GM12878 (cell line): Measurements from ENCODE around the gene PTRH2. TPM values are rescaled to one million over a fixed set of nuclear protein-coding genes. Genes with fewer than 3 reads are reported as not detected.

ENCODE experiments used
- ATAC-seq: fragments of 200-7000 bp; cut with Tn5 transposase; 3 replicates; pipeline ENCODE4 v1.9.1; 2020; ENCODE audit warnings: mild to moderate bottlenecking, moderate library complexity
- BruUV-seq: library from RNA; stranded (reverse); fragments of 400-500 nt; replicated peaks from 2 replicates; lab custom pipeline; 2021; lab: Mats Ljungman, UMichigan
- CTCF ChIA-PET: fragments of 300-600 bp; sonication (Branson Sonifier 250); formaldehyde crosslinking; extraction: SDS; loops from one replicate; lab custom pipeline; 2021; ENCODE audit warnings: inconsistent platforms; lab: Yijun Ruan, JAX
- POLR2A ChIA-PET: fragments of 350-600 bp; formaldehyde crosslinking; extraction: SDS; loops from one replicate; lab custom pipeline; 2021; ENCODE audit warnings: inconsistent platforms; lab: Charles Lee
- RAD21 ChIA-PET: fragments of 300-600 bp; sonication (Branson Sonifier 250); formaldehyde crosslinking; loops from one replicate; lab custom pipeline; 2023; ENCODE audit warnings: antibody characterized with exemption; ENCODE audit not compliant: unreplicated experiment; lab: Charles Lee
- SMC1A ChIA-PET: fragments of 300-600 bp; sonication (Branson Sonifier 250); formaldehyde crosslinking; loops from one replicate; lab custom pipeline; 2023; ENCODE audit not compliant: unreplicated experiment, uncharacterized antibody; lab: Charles Lee
- DNase-seq: peaks from one replicate; pipeline ENCODE4 v3.0.0-alpha.2; 2011; ENCODE audit warnings: low read depth, low spot score
- FAIRE-seq: peaks from 3 replicates; lab custom pipeline; 2011; peaks lifted over from hg19 to GRCh38; lab: Jason Lieb, UNC
- H2AFZ ChIP-seq: 2 replicates; pipeline ENCODE4 v1.6.0; 2011; ENCODE audit warnings: low read depth, low read length, control low read depth; ENCODE audit not compliant: control insufficient read depth
- H3K27ac ChIP-seq: 2 replicates; pipeline ENCODE4 v1.5.1; 2011; ENCODE audit warnings: control low read depth; ENCODE audit not compliant: control insufficient read depth, insufficient read depth
- H3K27me3 ChIP-seq, 2 experiments: replicated peaks in 1 of 2; 2 replicates each; pipeline versions ENCODE4 v1.6.0 to v1.6.1; 2011; ENCODE audit warnings: low read length in 1 of 2; ENCODE audit not compliant: control insufficient read depth in 2 of 2, insufficient read depth in 2 of 2
- H3K36me3 ChIP-seq, 2 experiments: 2 replicates each; pipeline ENCODE4 v1.5.1; 2011; ENCODE audit warnings: low read length in 1 of 2; ENCODE audit not compliant: control insufficient read depth in 2 of 2, insufficient read depth in 2 of 2
- H3K4me1 ChIP-seq: 2 replicates; pipeline ENCODE4 v1.6.1; 2011; ENCODE audit warnings: mild to moderate bottlenecking, low read length, moderate library complexity, mixed read lengths; ENCODE audit not compliant: control insufficient read depth, insufficient read depth
- H3K4me2 ChIP-seq: 2 replicates; pipeline ENCODE4 v1.6.0; 2011; ENCODE audit warnings: control low read depth; ENCODE audit not compliant: control insufficient read depth, insufficient read depth
- H3K4me3 ChIP-seq: fragments of 200-600 bp; sonication (generic); 2 replicates; pipeline ENCODE4 v1.5.1; 2016
- H3K79me2 ChIP-seq: 2 replicates; pipeline ENCODE4 v1.6.0; 2011; ENCODE audit warnings: low read length; ENCODE audit not compliant: control insufficient read depth, insufficient read depth
- H3K9ac ChIP-seq: 2 replicates; pipeline ENCODE4 v1.8.0; 2011; ENCODE audit warnings: low read length, control low read depth, mixed read lengths; ENCODE audit not compliant: control insufficient read depth, insufficient read depth
- H3K9me3 ChIP-seq: replicated peaks from 3 replicates; pipeline ENCODE4 v1.5.1; 2011; ENCODE audit warnings: mild to moderate bottlenecking, low read length; ENCODE audit not compliant: control insufficient read depth, insufficient read depth
- H4K20me1 ChIP-seq: 2 replicates; pipeline ENCODE4 v1.6.0; 2011; ENCODE audit not compliant: control insufficient read depth, insufficient read depth
- ASH2L ChIP-seq: fragments of 300-600, 200-600 bp; sonication (generic); IDR thresholded peaks from 2 replicates; pipeline ENCODE4 v1.6.1; 2017; ENCODE audit warnings: low read depth, mild to moderate bottlenecking, borderline replicate concordance
- BACH1 ChIP-seq: fragments of 450-650 bp; IDR thresholded peaks from 2 replicates; pipeline ENCODE4 v1.6.1; 2017; ENCODE audit warnings: mild to moderate bottlenecking, borderline replicate concordance
- RUNX3 ChIP-seq: IDR thresholded peaks from 2 replicates; pipeline ENCODE4 v1.6.1; 2012; ENCODE audit warnings: low read length, inconsistent platforms
- SP1 ChIP-seq: IDR thresholded peaks from one replicate; pipeline ENCODE4 v1.6.1; 2011; ENCODE audit warnings: low read depth, low read length
- TCF3 ChIP-seq: IDR thresholded peaks from 2 replicates; pipeline ENCODE4 v1.6.1; 2012; ENCODE audit warnings: low read depth, mild to moderate bottlenecking, low read length, borderline replicate concordance; ENCODE audit not compliant: insufficient read depth
- ZNF217 ChIP-seq: fragments of 450-650 bp; IDR thresholded peaks from 2 replicates; pipeline ENCODE4 v1.6.1; 2017; ENCODE audit warnings: antibody characterized with exemption, mild to moderate bottlenecking
- WGBS: methylation state at CpG from one replicate; pipeline ENCODE4 v1.1.6; 2016; ENCODE audit warnings: low lambda C conversion rate; ENCODE audit not compliant: insufficient replicate concordance, insufficient coverage; ENCODE audit errors: missing lambda C conversion rate; 5-methylcytosine and 5-hydroxymethylcytosine counted together
- in situ Hi-C: fragments of 300-500 bp; cut with MboI; formaldehyde crosslinking; loops from 9 replicates; pipeline ENCODE4 v1.14.3; 2018; ENCODE audit warnings: mixed read lengths
- intact Hi-C: fragments of 100-400 bp; cut with micrococcal nuclease; formaldehyde crosslinking; loops from one replicate; pipeline ENCODE4 v1.14.2; 2022; ENCODE audit not compliant: unreplicated experiment
- polyA plus RNA-seq, 11 experiments: library from polyadenylated mRNA; depleted of rRNA in 4 of 11; unstranded in 6 of 11; stranded (reverse) in 5 of 11; fragments of >200 nt; fragmentation: Nextera tagmentation in 4 of 11; fragmentation: Illumina TruSeq in 1 of 11; extraction: Ambion mirVana in 4 of 11; extraction: Trizol in 1 of 11; gene quantifications; 1 replicate in 1 of 11; 2 replicates in 10 of 11; pipeline versions ENCODE4 v1.2.1 to v1.2.3, GENCODE V29; 2011 to 2016; ENCODE audit warnings: inconsistent platforms in 2 of 11, missing spikeins in 2 of 11, low read depth in 1 of 11
- total RNA-seq, 4 experiments: library from RNA; depleted of rRNA in 3 of 4; stranded (reverse); fragments of >200 nt in 3 of 4; fragmentation: Illumina TruSeq in 1 of 4; extraction: Trizol in 1 of 4; gene quantifications; 2 replicates each; pipeline versions ENCODE4 v1.2.1 to v1.2.3, GENCODE V29; 2013 to 2021
- TF ChIP-seq, protein P1 (sequence below): fragments of 450-650 bp; formaldehyde crosslinking; IDR thresholded peaks from 2 replicates; pipeline ENCODE4 v1.5.0; 2022; ENCODE audit warnings: mild to moderate bottlenecking, missing genetic modification characterization
- TF ChIP-seq, protein P2 (sequence below): fragments of 450-650 bp; IDR thresholded peaks from 2 replicates; pipeline ENCODE4 v1.6.1; 2017; ENCODE audit warnings: low read depth, mild to moderate bottlenecking, moderate library complexity
- TF ChIP-seq, protein P3 (sequence below): IDR thresholded peaks from 2 replicates; pipeline ENCODE4 v1.6.1; 2011; ENCODE audit warnings: borderline replicate concordance, low read depth, mild to moderate bottlenecking, moderate library complexity, mixed read lengths, low read length; ENCODE audit not compliant: insufficient read depth; ENCODE audit errors: extremely low read length
- TF ChIP-seq, protein P4 (sequence below): fragments of 450-650 bp; IDR thresholded peaks from 2 replicates; pipeline ENCODE4 v1.6.1; 2017; ENCODE audit warnings: mild to moderate bottlenecking
- TF ChIP-seq, protein P5 (sequence below): fragments of 150-350 bp; IDR thresholded peaks from 2 replicates; pipeline ENCODE4 v1.6.1; 2016; ENCODE audit warnings: low read depth, low read length

Gene PTRH2
- total and polyA plus RNA-seq, 10 of the 15 experiments (the other 5 are each of a cell fraction or from before 2014, with no cell fraction given), result 37.7 to 156 (median 63.4) TPM

DNA sequence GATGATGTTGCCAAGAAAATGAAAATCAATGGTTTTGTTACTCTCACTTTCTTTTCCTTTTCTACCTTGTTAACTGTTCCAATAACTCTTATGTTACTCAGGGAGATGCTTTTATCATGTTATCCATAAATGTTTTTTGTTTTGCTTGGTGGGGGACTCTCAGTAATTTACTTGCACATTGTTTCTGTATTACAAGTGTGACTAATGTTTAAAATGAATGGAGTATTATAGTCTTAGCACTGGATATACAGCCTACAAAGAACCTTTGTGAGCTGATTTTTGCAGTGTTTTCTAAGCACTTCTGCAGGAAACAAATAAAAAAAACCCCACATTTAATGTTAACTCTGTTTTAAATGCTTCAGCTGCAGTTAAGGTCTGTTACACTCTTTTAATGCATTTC is 12.3 kb upstream of the PTRH2 start (continued):
- TF ChIP-seq, protein P1, sequence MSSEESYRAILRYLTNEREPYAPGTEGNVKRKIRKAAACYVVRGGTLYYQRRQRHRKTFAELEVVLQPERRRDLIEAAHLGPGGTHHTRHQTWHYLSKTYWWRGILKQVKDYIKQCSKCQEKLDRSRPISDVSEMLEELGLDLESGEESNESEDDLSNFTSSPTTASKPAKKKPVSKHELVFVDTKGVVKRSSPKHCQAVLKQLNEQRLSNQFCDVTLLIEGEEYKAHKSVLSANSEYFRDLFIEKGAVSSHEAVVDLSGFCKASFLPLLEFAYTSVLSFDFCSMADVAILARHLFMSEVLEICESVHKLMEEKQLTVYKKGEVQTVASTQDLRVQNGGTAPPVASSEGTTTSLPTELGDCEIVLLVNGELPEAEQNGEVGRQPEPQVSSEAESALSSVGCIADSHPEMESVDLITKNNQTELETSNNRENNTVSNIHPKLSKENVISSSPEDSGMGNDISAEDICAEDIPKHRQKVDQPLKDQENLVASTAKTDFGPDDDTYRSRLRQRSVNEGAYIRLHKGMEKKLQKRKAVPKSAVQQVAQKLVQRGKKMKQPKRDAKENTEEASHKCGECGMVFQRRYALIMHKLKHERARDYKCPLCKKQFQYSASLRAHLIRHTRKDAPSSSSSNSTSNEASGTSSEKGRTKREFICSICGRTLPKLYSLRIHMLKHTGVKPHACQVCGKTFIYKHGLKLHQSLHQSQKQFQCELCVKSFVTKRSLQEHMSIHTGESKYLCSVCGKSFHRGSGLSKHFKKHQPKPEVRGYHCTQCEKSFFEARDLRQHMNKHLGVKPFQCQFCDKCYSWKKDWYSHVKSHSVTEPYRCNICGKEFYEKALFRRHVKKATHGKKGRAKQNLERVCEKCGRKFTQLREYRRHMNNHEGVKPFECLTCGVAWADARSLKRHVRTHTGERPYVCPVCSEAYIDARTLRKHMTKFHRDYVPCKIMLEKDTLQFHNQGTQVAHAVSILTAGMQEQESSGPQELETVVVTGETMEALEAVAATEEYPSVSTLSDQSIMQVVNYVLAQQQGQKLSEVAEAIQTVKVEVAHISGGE (CRISPR knock-in tag), result no peak
- TF ChIP-seq ZNF217 (no peak), BACH1 (no peak), RUNX3 (no peak)
- TF ChIP-seq, protein P2, sequence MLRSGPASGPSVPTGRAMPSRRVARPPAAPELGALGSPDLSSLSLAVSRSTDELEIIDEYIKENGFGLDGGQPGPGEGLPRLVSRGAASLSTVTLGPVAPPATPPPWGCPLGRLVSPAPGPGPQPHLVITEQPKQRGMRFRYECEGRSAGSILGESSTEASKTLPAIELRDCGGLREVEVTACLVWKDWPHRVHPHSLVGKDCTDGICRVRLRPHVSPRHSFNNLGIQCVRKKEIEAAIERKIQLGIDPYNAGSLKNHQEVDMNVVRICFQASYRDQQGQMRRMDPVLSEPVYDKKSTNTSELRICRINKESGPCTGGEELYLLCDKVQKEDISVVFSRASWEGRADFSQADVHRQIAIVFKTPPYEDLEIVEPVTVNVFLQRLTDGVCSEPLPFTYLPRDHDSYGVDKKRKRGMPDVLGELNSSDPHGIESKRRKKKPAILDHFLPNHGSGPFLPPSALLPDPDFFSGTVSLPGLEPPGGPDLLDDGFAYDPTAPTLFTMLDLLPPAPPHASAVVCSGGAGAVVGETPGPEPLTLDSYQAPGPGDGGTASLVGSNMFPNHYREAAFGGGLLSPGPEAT, result no peak

DNA sequence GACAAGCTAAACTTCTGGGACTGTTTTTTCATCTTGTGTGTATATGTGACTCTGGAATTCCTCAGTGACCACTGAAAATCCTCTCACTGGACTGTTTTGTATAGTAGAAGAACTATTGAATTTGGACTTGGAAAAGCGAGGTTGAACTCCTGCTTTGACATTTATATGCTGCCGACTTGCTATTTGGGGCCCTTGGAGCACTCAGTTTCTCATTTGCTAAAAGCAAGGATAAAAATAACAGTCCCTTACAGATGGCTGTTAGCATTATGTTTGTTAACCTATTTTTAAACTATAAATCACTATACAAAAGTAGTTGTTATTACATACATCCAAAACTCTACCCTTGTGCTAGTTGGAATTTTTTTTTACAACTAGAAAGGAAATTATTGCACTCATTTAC is 9.2 kb upstream of the PTRH2 start:
- no peak overlapping the region for H2AFZ ChIP-seq
- SMC1A ChIA-PET, result no interaction called here
- no peak for DNase-seq
- CTCF ChIA-PET, result no interaction called here
- POLR2A ChIA-PET, result interaction anchor here (0.6 kb wide), 1 partner anchor 199 kb away, joined by 3 read pairs; no protein-coding TSS in a partner anchor
- no peak for ATAC-seq
- no peak for TF ChIP-seq ASH2L
- TF ChIP-seq, protein P3, sequence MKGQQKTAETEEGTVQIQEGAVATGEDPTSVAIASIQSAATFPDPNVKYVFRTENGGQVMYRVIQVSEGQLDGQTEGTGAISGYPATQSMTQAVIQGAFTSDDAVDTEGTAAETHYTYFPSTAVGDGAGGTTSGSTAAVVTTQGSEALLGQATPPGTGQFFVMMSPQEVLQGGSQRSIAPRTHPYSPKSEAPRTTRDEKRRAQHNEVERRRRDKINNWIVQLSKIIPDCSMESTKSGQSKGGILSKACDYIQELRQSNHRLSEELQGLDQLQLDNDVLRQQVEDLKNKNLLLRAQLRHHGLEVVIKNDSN, result no peak
- TF ChIP-seq, protein P4, sequence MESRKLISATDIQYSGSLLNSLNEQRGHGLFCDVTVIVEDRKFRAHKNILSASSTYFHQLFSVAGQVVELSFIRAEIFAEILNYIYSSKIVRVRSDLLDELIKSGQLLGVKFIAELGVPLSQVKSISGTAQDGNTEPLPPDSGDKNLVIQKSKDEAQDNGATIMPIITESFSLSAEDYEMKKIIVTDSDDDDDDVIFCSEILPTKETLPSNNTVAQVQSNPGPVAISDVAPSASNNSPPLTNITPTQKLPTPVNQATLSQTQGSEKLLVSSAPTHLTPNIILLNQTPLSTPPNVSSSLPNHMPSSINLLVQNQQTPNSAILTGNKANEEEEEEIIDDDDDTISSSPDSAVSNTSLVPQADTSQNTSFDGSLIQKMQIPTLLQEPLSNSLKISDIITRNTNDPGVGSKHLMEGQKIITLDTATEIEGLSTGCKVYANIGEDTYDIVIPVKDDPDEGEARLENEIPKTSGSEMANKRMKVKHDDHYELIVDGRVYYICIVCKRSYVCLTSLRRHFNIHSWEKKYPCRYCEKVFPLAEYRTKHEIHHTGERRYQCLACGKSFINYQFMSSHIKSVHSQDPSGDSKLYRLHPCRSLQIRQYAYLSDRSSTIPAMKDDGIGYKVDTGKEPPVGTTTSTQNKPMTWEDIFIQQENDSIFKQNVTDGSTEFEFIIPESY, result no peak
- no peak for TF ChIP-seq SP1
- no peak for TF ChIP-seq TCF3
- TF ChIP-seq, protein P5, sequence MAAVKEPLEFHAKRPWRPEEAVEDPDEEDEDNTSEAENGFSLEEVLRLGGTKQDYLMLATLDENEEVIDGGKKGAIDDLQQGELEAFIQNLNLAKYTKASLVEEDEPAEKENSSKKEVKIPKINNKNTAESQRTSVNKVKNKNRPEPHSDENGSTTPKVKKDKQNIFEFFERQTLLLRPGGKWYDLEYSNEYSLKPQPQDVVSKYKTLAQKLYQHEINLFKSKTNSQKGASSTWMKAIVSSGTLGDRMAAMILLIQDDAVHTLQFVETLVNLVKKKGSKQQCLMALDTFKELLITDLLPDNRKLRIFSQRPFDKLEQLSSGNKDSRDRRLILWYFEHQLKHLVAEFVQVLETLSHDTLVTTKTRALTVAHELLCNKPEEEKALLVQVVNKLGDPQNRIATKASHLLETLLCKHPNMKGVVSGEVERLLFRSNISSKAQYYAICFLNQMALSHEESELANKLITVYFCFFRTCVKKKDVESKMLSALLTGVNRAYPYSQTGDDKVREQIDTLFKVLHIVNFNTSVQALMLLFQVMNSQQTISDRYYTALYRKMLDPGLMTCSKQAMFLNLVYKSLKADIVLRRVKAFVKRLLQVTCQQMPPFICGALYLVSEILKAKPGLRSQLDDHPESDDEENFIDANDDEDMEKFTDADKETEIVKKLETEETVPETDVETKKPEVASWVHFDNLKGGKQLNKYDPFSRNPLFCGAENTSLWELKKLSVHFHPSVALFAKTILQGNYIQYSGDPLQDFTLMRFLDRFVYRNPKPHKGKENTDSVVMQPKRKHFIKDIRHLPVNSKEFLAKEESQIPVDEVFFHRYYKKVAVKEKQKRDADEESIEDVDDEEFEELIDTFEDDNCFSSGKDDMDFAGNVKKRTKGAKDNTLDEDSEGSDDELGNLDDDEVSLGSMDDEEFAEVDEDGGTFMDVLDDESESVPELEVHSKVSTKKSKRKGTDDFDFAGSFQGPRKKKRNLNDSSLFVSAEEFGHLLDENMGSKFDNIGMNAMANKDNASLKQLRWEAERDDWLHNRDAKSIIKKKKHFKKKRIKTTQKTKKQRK, result no peak
- TF ChIP-seq, all 136 proteins: peak for 0
- 100% methylated on average over 2 of the region's 2 CpGs for WGBS
- Histone ChIP-seq H3K79me2 (peaks cover 45% of the 10 kb centered on the region), H3K4me2 (no peak overlapping the region), H3K27me3 (no peaks in the 10 kb centered on the region), H3K9ac (no peak overlapping the region), H3K9me3 (no peaks in the 10 kb centered on the region), H3K36me3 (no peaks in the 10 kb centered on the region; a peak in 1 of 4 replicates), H3K4me3 (no peak overlapping the region), H4K20me1 (no peaks in the 10 kb centered on the region), H3K27ac (no peak overlapping the region), H3K4me1 (no peaks in the 10 kb centered on the region)
- no TSS peak for BruUV-seq
- FAIRE-seq, result no peak
- RAD21 ChIA-PET, result no interaction called here
- intact Hi-C loops (no loop called here), in situ Hi-C loops (no loop called here)
